ENCODE measurements around the gene ZNF3.

Gene ZNF3

GRCh38 chr7:100088621-100089457 lies 7.3 kb upstream of the ZNF3 start, which contains the start of gene COPS6:
COPS6 (plus strand) TSS chr7:100088969; CDS start chr7:100088991, 22 bp downstream.
- DNase-seq (ENCODE audit: low read depth, low spot score): no peak

GRCh38 chr7:100088095-100088620 lies 6.6 kb upstream of the ZNF3 start:
- DNase-seq (ENCODE audit: low read depth, low spot score): no peak

GRCh38 chr7:100087055-100087750 lies 5.7 kb upstream of the ZNF3 start:
- no peak for DNase-seq (ENCODE audit: low read depth, low spot score)

GRCh38 chr7:100085515-100085914 lies 4.0 kb upstream of the ZNF3 start:
- DNase-seq (ENCODE audit: low read depth, low spot score): no peak

- no peak for DNase-seq (ENCODE audit: low read depth, low spot score)
Observed at GRCh38 chr7:100082978-100083377, 1.5 kb upstream of the ZNF3 start.

GRCh38 chr7:100080907-100081534 lies 502 bp downstream of the ZNF3 start:
- no peak for DNase-seq (ENCODE audit: low read depth, low spot score)

- DNase-seq (ENCODE audit: low read depth, low spot score): no peak
Observed at GRCh38 chr7:100079024-100079560, 2.4 kb downstream of the ZNF3 start.

GRCh38 chr7:100077205-100077604 lies 4.3 kb downstream of the ZNF3 start:
- DNase-seq (ENCODE audit: low read depth, low spot score): no peak

- DNase-seq (ENCODE audit: low read depth, low spot score): no peak
Observed at GRCh38 chr7:100075418-100075817, 6.1 kb downstream of the ZNF3 start.

GRCh38 chr7:100074841-100075240 lies 6.7 kb downstream of the ZNF3 start:
- DNase-seq (ENCODE audit: low read depth, low spot score): no peak

GRCh38 chr7:100072462-100072861 lies 9.1 kb downstream of the ZNF3 start:
- no peak for DNase-seq (ENCODE audit: low read depth, low spot score)

GRCh38 chr7:100071018-100071723 lies 10.4 kb downstream of the ZNF3 start:
- DNase-seq (ENCODE audit: low read depth, low spot score): no peak

GRCh38 chr7:100069991-100070390 lies 11.5 kb downstream of the ZNF3 start:
- DNase-seq (ENCODE audit: low read depth, low spot score): no peak

GRCh38 chr7:100066953-100067352 lies 14.6 kb downstream of the ZNF3 start:
- DNase-seq (ENCODE audit: low read depth, low spot score): no peak

- DNase-seq (ENCODE audit: low read depth, low spot score): no peak
Observed at GRCh38 chr7:100065452-100066186, 15.9 kb downstream of the ZNF3 start.

- DNase-seq (ENCODE audit: low read depth, low spot score): no peak
Observed at GRCh38 chr7:100064162-100064561, 17.4 kb downstream of the ZNF3 start.

- no peak for DNase-seq (ENCODE audit: low read depth, low spot score)
Observed at GRCh38 chr7:100063376-100063775, 18.1 kb downstream of the ZNF3 start.

GRCh38 chr7:100061518-100062193 lies 19.9 kb downstream of the ZNF3 start:
- no peak for DNase-seq (ENCODE audit: low read depth, low spot score)

- DNase-seq (ENCODE audit: low read depth, low spot score): no peak
Observed at GRCh38 chr7:100059251-100059739, 22.2 kb downstream of the ZNF3 start.

GRCh38 chr7:100057006-100057405 lies 24.5 kb downstream of the ZNF3 start:
- no peak for DNase-seq (ENCODE audit: low read depth, low spot score)

Measured in iPS DF 19.7 (cell line).